ENCODE data around the gene FEM1A. TPM values are rescaled to one million over a fixed set of nuclear protein-coding genes. Genes with fewer than 3 reads are reported as not detected.
A peak's percentile ranks its signal among the peaks of the same experiment; 100 is the strongest.

The FEM1A gene
- polyA plus RNA-seq, 2 donors, result 5.2 to 6.1 TPM

- H3K4me3 ChIP-seq (ENCODE audit: low read depth in 1 of 2, low read length in 2 of 2), result no peak overlapping the region
- WGBS, 2 donors, result 64 to 72% methylated on average over 6 of the region's 6 CpGs
- H3K4me1 ChIP-seq (ENCODE audit: control insufficient read depth in 2 of 2, insufficient read depth in 2 of 2, low read length in 1 of 2), result no peaks in the 10 kb centered on the region
- no peaks in the 10 kb centered on the region for H3K27me3 ChIP-seq (ENCODE audit: control insufficient read depth in 1 of 2, insufficient read depth in 2 of 2, low read length in 2 of 2)
- H3K36me3 ChIP-seq (ENCODE audit: control insufficient read depth in 2 of 2, insufficient read depth in 2 of 2, low read length in 1 of 2), result no peaks in the 10 kb centered on the region
- no peaks in the 10 kb centered on the region for H3K9me3 ChIP-seq (ENCODE audit: control insufficient read depth in 2 of 2, insufficient read depth in 1 of 2, low read depth in 1 of 2, low read length in 1 of 2)
- H3K27ac ChIP-seq (ENCODE audit: low read depth in 2 of 2, low read length in 1 of 2), result no peak overlapping the region
Observed at GRCh38 chr19:4754248-4754647, 37.3 kb upstream of the FEM1A start.

- no peaks in the 10 kb centered on the region for H3K27me3 ChIP-seq (ENCODE audit: control insufficient read depth in 1 of 2, insufficient read depth in 2 of 2, low read length in 2 of 2)
- H3K9me3 ChIP-seq (ENCODE audit: control insufficient read depth in 2 of 2, insufficient read depth in 1 of 2, low read depth in 1 of 2, low read length in 1 of 2), result no peaks in the 10 kb centered on the region
- WGBS, 2 donors, result 81 to 82% methylated on average over 7 of the region's 7 CpGs
- H3K36me3 ChIP-seq (ENCODE audit: control insufficient read depth in 2 of 2, insufficient read depth in 2 of 2, low read length in 1 of 2), result no peaks in the 10 kb centered on the region
- H3K4me1 ChIP-seq (ENCODE audit: control insufficient read depth in 2 of 2, insufficient read depth in 2 of 2, low read length in 1 of 2), result peaks cover 0 to 4% of the 10 kb centered on the region in 2 donors
- no peak overlapping the region for H3K27ac ChIP-seq (ENCODE audit: low read depth in 2 of 2, low read length in 1 of 2)
- H3K4me3 ChIP-seq (ENCODE audit: low read depth in 1 of 2, low read length in 2 of 2), result no peak overlapping the region
Observed at GRCh38 chr19:4755459-4755858, 36.1 kb upstream of the FEM1A start.

DNA sequence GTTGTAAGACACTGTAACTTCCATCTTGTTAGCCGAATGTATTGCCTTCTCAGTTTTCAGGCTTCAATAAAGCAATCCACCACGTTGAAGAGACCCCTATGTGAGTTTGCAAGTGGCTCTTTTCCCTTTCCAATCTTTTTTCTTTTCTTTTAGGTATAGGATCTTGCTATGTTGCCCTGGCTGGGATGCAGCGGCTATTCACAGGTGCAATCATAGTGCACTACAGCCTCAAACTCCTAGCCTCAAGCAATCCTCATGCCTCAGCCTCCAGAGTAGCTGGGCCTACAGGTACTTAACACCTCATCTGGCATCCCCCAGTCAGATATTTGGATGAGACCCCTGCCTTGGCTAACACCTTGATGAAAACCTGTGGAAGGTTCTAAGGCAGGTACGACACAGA, 33.5 kb upstream of the FEM1A start:
- Histone ChIP-seq H3K4me1 (ENCODE audit: control insufficient read depth in 2 of 2, insufficient read depth in 2 of 2, low read length in 1 of 2) (peaks cover 0 to 4% of the 10 kb centered on the region in 2 donors), H3K36me3 (ENCODE audit: control insufficient read depth in 2 of 2, insufficient read depth in 2 of 2, low read length in 1 of 2) (no peaks in the 10 kb centered on the region), H3K4me3 (ENCODE audit: low read depth in 1 of 2, low read length in 2 of 2) (no peak overlapping the region), H3K9me3 (ENCODE audit: control insufficient read depth in 2 of 2, insufficient read depth in 1 of 2, low read depth in 1 of 2, low read length in 1 of 2) (no peaks in the 10 kb centered on the region), H3K27ac (ENCODE audit: low read depth in 2 of 2, low read length in 1 of 2) (no peak overlapping the region), H3K27me3 (ENCODE audit: control insufficient read depth in 1 of 2, insufficient read depth in 2 of 2, low read length in 2 of 2) (peaks cover 0 to 4% of the 10 kb centered on the region in 2 donors)
- 75 to 78% methylated on average over 4 of the region's 4 CpGs for WGBS, 2 donors

DNA sequence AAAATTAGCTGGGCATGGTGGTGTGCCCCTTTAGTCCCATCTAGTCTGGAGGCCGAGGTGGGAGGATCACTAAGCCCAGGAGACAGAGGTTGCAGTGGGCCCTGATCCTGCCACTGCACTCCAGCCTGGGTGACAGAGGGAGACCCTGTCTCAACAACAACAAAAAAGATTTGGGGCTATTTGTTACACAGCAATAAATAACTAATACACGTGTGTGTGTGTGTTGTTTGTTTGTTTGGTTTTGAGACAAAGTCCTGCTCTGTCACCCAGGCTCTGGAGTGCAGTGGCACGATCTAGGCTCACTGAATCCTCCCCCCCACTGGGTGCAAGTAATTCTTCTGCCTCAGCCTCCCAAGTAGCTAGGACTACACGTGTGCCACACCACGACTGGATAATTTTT, 32.9 kb upstream of the FEM1A start:
- WGBS, 2 donors, result 71 to 73% methylated on average over 5 of the region's 5 CpGs
- Histone ChIP-seq H3K4me1 (ENCODE audit: control insufficient read depth in 2 of 2, insufficient read depth in 2 of 2, low read length in 1 of 2) (peaks cover 0 to 4% of the 10 kb centered on the region in 2 donors), H3K36me3 (ENCODE audit: control insufficient read depth in 2 of 2, insufficient read depth in 2 of 2, low read length in 1 of 2) (no peaks in the 10 kb centered on the region), H3K4me3 (ENCODE audit: low read depth in 1 of 2, low read length in 2 of 2) (no peak overlapping the region), H3K27ac (ENCODE audit: low read depth in 2 of 2, low read length in 1 of 2) (no peak overlapping the region), H3K27me3 (ENCODE audit: control insufficient read depth in 1 of 2, insufficient read depth in 2 of 2, low read length in 2 of 2) (peaks cover 0 to 4% of the 10 kb centered on the region in 2 donors), H3K9me3 (ENCODE audit: control insufficient read depth in 2 of 2, insufficient read depth in 1 of 2, low read depth in 1 of 2, low read length in 1 of 2) (no peaks in the 10 kb centered on the region)

GRCh38 chr19:4759388-4760284, 31.9 kb upstream of the FEM1A start:
- Histone ChIP-seq H3K27ac (ENCODE audit: low read depth in 2 of 2, low read length in 1 of 2) (no peak overlapping the region), H3K27me3 (ENCODE audit: control insufficient read depth in 1 of 2, insufficient read depth in 2 of 2, low read length in 2 of 2) (peaks cover 0 to 4% of the 10 kb centered on the region in 2 donors), H3K9me3 (ENCODE audit: control insufficient read depth in 2 of 2, insufficient read depth in 1 of 2, low read depth in 1 of 2, low read length in 1 of 2) (no peaks in the 10 kb centered on the region), H3K36me3 (ENCODE audit: control insufficient read depth in 2 of 2, insufficient read depth in 2 of 2, low read length in 1 of 2) (no peaks in the 10 kb centered on the region), H3K4me1 (ENCODE audit: control insufficient read depth in 2 of 2, insufficient read depth in 2 of 2, low read length in 1 of 2) (peaks cover 0 to 4% of the 10 kb centered on the region in 2 donors), H3K4me3 (ENCODE audit: low read depth in 1 of 2, low read length in 2 of 2) (peak overlapping the region in 1 of 2 donors; percentile 22)
- WGBS, 2 donors, result 3 to 4% methylated on average over 48 to 53 of the region's 53 CpGs

DNA sequence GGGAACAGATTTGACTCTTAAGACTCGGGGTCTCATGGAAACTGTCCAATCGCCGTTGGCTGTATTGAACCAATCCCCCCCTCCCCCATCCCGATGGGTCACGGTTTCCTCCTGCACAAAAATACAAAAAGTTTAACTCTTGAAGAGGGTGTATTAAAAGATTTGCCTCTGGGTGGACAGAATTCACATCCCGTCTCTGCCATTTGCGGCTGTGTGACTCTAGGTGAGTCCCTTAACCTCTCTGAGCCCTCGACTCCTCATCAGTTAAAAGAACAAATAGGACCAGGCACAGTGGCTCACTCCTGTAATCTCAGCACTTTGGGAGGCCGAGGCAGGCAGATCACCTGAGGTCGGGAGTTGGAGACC, 31.3 kb upstream of the FEM1A start:
- Histone ChIP-seq H3K9me3 (ENCODE audit: control insufficient read depth in 2 of 2, insufficient read depth in 1 of 2, low read depth in 1 of 2, low read length in 1 of 2) (no peaks in the 10 kb centered on the region), H3K4me3 (ENCODE audit: low read depth in 1 of 2, low read length in 2 of 2) (no peak overlapping the region), H3K27ac (ENCODE audit: low read depth in 2 of 2, low read length in 1 of 2) (no peak overlapping the region), H3K27me3 (ENCODE audit: control insufficient read depth in 1 of 2, insufficient read depth in 2 of 2, low read length in 2 of 2) (peaks cover 0 to 4% of the 10 kb centered on the region in 2 donors), H3K36me3 (ENCODE audit: control insufficient read depth in 2 of 2, insufficient read depth in 2 of 2, low read length in 1 of 2) (no peaks in the 10 kb centered on the region), H3K4me1 (ENCODE audit: control insufficient read depth in 2 of 2, insufficient read depth in 2 of 2, low read length in 1 of 2) (peaks cover 0 to 4% of the 10 kb centered on the region in 2 donors)
- WGBS, 2 donors, result 27 to 36% methylated on average over 10 of the region's 10 CpGs

DNA sequence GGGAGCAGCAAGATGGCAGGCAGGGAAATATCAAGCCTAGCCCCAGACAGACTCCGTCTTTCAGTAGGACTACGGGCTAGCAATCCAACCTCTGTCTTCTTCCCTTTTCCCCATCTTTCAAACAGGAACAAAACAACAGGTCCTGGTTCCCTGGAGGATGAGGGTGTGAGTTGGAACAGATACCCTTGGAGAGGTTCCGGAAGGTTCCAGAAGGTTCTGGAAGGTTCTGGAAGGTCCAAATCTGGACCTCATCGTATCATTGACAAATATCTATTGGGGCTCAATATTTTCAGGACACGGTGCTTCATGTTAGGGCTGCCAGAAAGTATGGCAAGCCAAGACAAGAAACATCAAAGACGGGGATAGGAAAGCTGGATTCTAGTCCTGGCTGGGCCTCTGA, 28.5 kb upstream of the FEM1A start:
- Histone ChIP-seq H3K4me3 (ENCODE audit: low read depth in 1 of 2, low read length in 2 of 2) (no peak overlapping the region), H3K4me1 (ENCODE audit: control insufficient read depth in 2 of 2, insufficient read depth in 2 of 2, low read length in 1 of 2) (peaks cover 0 to 4% of the 10 kb centered on the region in 2 donors), H3K9me3 (ENCODE audit: control insufficient read depth in 2 of 2, insufficient read depth in 1 of 2, low read depth in 1 of 2, low read length in 1 of 2) (no peaks in the 10 kb centered on the region), H3K27ac (ENCODE audit: low read depth in 2 of 2, low read length in 1 of 2) (no peak overlapping the region), H3K27me3 (ENCODE audit: control insufficient read depth in 1 of 2, insufficient read depth in 2 of 2, low read length in 2 of 2) (peaks cover 0 to 4% of the 10 kb centered on the region in 2 donors), H3K36me3 (ENCODE audit: control insufficient read depth in 2 of 2, insufficient read depth in 2 of 2, low read length in 1 of 2) (no peaks in the 10 kb centered on the region)
- 71 to 83% methylated on average over 6 of the region's 6 CpGs for WGBS, 2 donors

DNA sequence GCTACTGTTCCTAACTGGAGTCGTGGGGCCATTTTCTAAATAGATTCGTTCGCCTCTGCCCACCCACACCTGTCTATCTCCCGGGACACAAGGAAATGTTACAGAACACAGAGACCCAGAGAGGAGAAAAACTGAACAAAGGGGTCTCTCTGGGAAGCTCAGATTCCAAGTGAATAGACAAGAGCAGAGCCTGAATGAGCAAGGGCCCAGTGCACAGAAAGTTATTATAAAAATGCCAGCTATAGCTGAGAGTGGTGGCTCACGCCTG, 27.2 kb upstream of the FEM1A start:
- no peaks in the 10 kb centered on the region for H3K36me3 ChIP-seq (ENCODE audit: control insufficient read depth in 2 of 2, insufficient read depth in 2 of 2, low read length in 1 of 2)
- H3K27ac ChIP-seq (ENCODE audit: low read depth in 2 of 2, low read length in 1 of 2), result no peak overlapping the region
- peaks cover 0 to 4% of the 10 kb centered on the region in 2 donors for H3K4me1 ChIP-seq (ENCODE audit: control insufficient read depth in 2 of 2, insufficient read depth in 2 of 2, low read length in 1 of 2)
- H3K27me3 ChIP-seq (ENCODE audit: control insufficient read depth in 1 of 2, insufficient read depth in 2 of 2, low read length in 2 of 2), result peaks cover 0 to 4% of the 10 kb centered on the region in 2 donors
- 63 to 64% methylated on average over 5 of the region's 5 CpGs for WGBS, 2 donors
- H3K9me3 ChIP-seq (ENCODE audit: control insufficient read depth in 2 of 2, insufficient read depth in 1 of 2, low read depth in 1 of 2, low read length in 1 of 2), result no peaks in the 10 kb centered on the region
- H3K4me3 ChIP-seq (ENCODE audit: low read depth in 1 of 2, low read length in 2 of 2), result no peak overlapping the region

GRCh38 chr19:4768934-4769777, 22.4 kb upstream of the FEM1A start:
- Histone ChIP-seq H3K27ac (ENCODE audit: low read depth in 2 of 2, low read length in 1 of 2) (no peak overlapping the region), H3K27me3 (ENCODE audit: control insufficient read depth in 1 of 2, insufficient read depth in 2 of 2, low read length in 2 of 2) (no peaks in the 10 kb centered on the region), H3K4me1 (ENCODE audit: control insufficient read depth in 2 of 2, insufficient read depth in 2 of 2, low read length in 1 of 2) (peaks cover 0 to 4% of the 10 kb centered on the region in 2 donors), H3K9me3 (ENCODE audit: control insufficient read depth in 2 of 2, insufficient read depth in 1 of 2, low read depth in 1 of 2, low read length in 1 of 2) (no peaks in the 10 kb centered on the region), H3K36me3 (ENCODE audit: control insufficient read depth in 2 of 2, insufficient read depth in 2 of 2, low read length in 1 of 2) (no peaks in the 10 kb centered on the region), H3K4me3 (ENCODE audit: low read depth in 1 of 2, low read length in 2 of 2) (no peak overlapping the region)
- 9 to 13% methylated on average over 37 of the region's 37 CpGs for WGBS, 2 donors
